Karpas-422 (cell line): Measurements from ENCODE around the gene CPLX3. TPM values are rescaled to one million over a fixed set of nuclear protein-coding genes. Genes with fewer than 3 reads are reported as not detected.
"Not testable (repeated sequence)": the region's sequence is repeated elsewhere in the genome, so short reads cannot be mapped to it uniquely, and the experiment has no call there.

ENCODE experiments used
- DNase-seq: peaks from one replicate; pipeline ENCODE4 v3.0.0-alpha.2; 2015
- H2AFZ ChIP-seq: fragments of 200-600 bp; sonication (generic); 2 replicates; pipeline ENCODE4 v1.6.1; 2014; ENCODE audit warnings: antibody characterized with exemption, low read length, mixed read lengths
- H3K27ac ChIP-seq: fragments of 200-600 bp; sonication (generic); 2 replicates; pipeline ENCODE4 v1.5.1; 2014; ENCODE audit warnings: mild to moderate bottlenecking, low read length, moderate library complexity
- H3K27me3 ChIP-seq: fragments of 200-600 bp; sonication (generic); 2 replicates; pipeline ENCODE4 v1.6.1; 2014; ENCODE audit warnings: low read length, mixed read lengths
- H3K36me3 ChIP-seq: fragments of 200-600 bp; sonication (generic); 2 replicates; pipeline ENCODE4 v1.6.1; 2014; ENCODE audit warnings: low read length, mixed read lengths; ENCODE audit not compliant: insufficient read depth
- H3K4me1 ChIP-seq: fragments of 200-600 bp; sonication (generic); 2 replicates; pipeline ENCODE4 v1.6.1; 2014; ENCODE audit warnings: mild to moderate bottlenecking, low read length, mixed read lengths
- H3K4me2 ChIP-seq: fragments of 200-600 bp; sonication (generic); 2 replicates; pipeline ENCODE4 v1.6.1; 2014; ENCODE audit warnings: low read length, low read depth, mild to moderate bottlenecking; ENCODE audit not compliant: poor library complexity, severe bottlenecking
- H3K4me3 ChIP-seq: fragments of 200-600 bp; sonication (generic); 2 replicates; pipeline ENCODE4 v1.5.1; 2014; ENCODE audit warnings: mild to moderate bottlenecking, antibody characterized with exemption, low read length, mixed read lengths
- H3K79me2 ChIP-seq: fragments of 200-600 bp; sonication (generic); 2 replicates; pipeline ENCODE4 v1.6.1; 2014; ENCODE audit warnings: mild to moderate bottlenecking, low read length, mixed read lengths
- H3K9ac ChIP-seq: fragments of 200-600 bp; sonication (generic); 2 replicates; pipeline ENCODE4 v1.6.0; 2014; ENCODE audit warnings: low read length
- H3K9me2 ChIP-seq: fragments of 200-600 bp; sonication (generic), shearing (Covaris generic); replicated peaks from 2 replicates; pipeline ENCODE4 v1.6.0; 2014; ENCODE audit warnings: mild to moderate bottlenecking, low read length, moderate library complexity; ENCODE audit not compliant: insufficient read depth
- H3K9me3 ChIP-seq: fragments of 300-700, 200-600 bp; sonication (generic); 2 replicates; pipeline ENCODE4 v1.6.1; 2014; ENCODE audit warnings: low read length, mixed read lengths
- H4K20me1 ChIP-seq: fragments of 200-600 bp; sonication (generic); 2 replicates; pipeline ENCODE4 v1.6.1; 2014; ENCODE audit warnings: mild to moderate bottlenecking, antibody characterized with exemption, low read length, low read depth; ENCODE audit not compliant: insufficient read depth
- total RNA-seq: library from RNA; depleted of rRNA; stranded (reverse); fragments of >200 nt; shearing (Covaris generic); gene quantifications from 2 replicates; pipeline ENCODE4 v1.2.3, GENCODE V29; 2014; ENCODE audit warnings: low replicate concordance

CPLX3 gene
- total RNA-seq, 1 experiment from 2014 or later, result 5.2 TPM

GRCh38 chr15:74786081-74786480, 40.3 kb upstream of the CPLX3 start:
- not testable (repeated sequence) for H3K9me2 ChIP-seq, H3K27me3 ChIP-seq, H4K20me1 ChIP-seq, H2AFZ ChIP-seq, H3K9me3 ChIP-seq
- H3K4me2 ChIP-seq, result peak overlapping the region; percentile 92
- peaks cover 43% of the 10 kb centered on the region for H3K79me2 ChIP-seq
- H3K4me3 ChIP-seq, result peak overlapping the region; percentile 94
- H3K27ac ChIP-seq, result peak overlapping the region; percentile 100
- H3K4me1 ChIP-seq, result peaks cover 88% of the 10 kb centered on the region
- H3K36me3 ChIP-seq, result peaks cover 11% of the 10 kb centered on the region
- H3K9ac ChIP-seq, result peak overlapping the region; percentile 99
- DNase-seq, result peak; percentile 69

GRCh38 chr15:74786551-74787165, 39.8 kb upstream of the CPLX3 start:
- Histone ChIP-seq H3K9ac (peak overlapping the region; percentile 99), H3K9me2 (no peaks in the 10 kb centered on the region), H3K9me3 (no peaks in the 10 kb centered on the region), H2AFZ (no peak overlapping the region), H3K27ac (peak overlapping the region; percentile 100), H3K4me3 (peak overlapping the region; percentile 94), H3K36me3 (peaks cover 15% of the 10 kb centered on the region), H3K4me1 (peaks cover 88% of the 10 kb centered on the region), H3K27me3 (no peaks in the 10 kb centered on the region), H3K79me2 (peaks cover 45% of the 10 kb centered on the region), H3K4me2 (peak overlapping the region; percentile 92), H4K20me1 (no peaks in the 10 kb centered on the region; the same call in 1 of the 2 replicates)
- DNase-seq, result peak; percentile 90

GRCh38 chr15:74787251-74788041, 39.0 kb upstream of the CPLX3 start:
- Histone ChIP-seq H3K9me3 (no peaks in the 10 kb centered on the region), H3K4me3 (peak overlapping the region; percentile 94), H3K9me2 (no peaks in the 10 kb centered on the region), H3K27me3 (no peaks in the 10 kb centered on the region), H4K20me1 (no peaks in the 10 kb centered on the region; the same call in 1 of the 2 replicates), H2AFZ (no peak overlapping the region), H3K27ac (peak overlapping the region; percentile 100), H3K9ac (peak overlapping the region; percentile 99), H3K4me1 (peaks cover 95% of the 10 kb centered on the region), H3K36me3 (peaks cover 15% of the 10 kb centered on the region), H3K4me2 (peak overlapping the region; percentile 92), H3K79me2 (peaks cover 53% of the 10 kb centered on the region)
- DNase-seq, result peak; percentile 98

- no peak overlapping the region for H2AFZ ChIP-seq
- no peaks in the 10 kb centered on the region; the same call in 1 of the 2 replicates for H4K20me1 ChIP-seq
- peaks cover 54% of the 10 kb centered on the region for H3K79me2 ChIP-seq
- peak overlapping the region; percentile 100 for H3K27ac ChIP-seq
- peaks cover 97% of the 10 kb centered on the region for H3K4me1 ChIP-seq
- DNase-seq, result no peak
- peak overlapping the region; percentile 99 for H3K9ac ChIP-seq
- H3K4me2 ChIP-seq, result peak overlapping the region; percentile 92
- peak overlapping the region; percentile 66 for H3K4me3 ChIP-seq
- no peaks in the 10 kb centered on the region for H3K27me3 ChIP-seq
- peaks cover 15% of the 10 kb centered on the region for H3K36me3 ChIP-seq
- no peaks in the 10 kb centered on the region for H3K9me3 ChIP-seq
- H3K9me2 ChIP-seq, result no peaks in the 10 kb centered on the region
Measured at GRCh38 chr15:74788042-74788682, 38.3 kb upstream of the CPLX3 start.

GRCh38 chr15:74788683-74789151, 37.7 kb upstream of the CPLX3 start:
- H3K4me3 ChIP-seq, result peak overlapping the region; percentile 69
- peaks cover 58% of the 10 kb centered on the region for H3K79me2 ChIP-seq
- peaks cover 15% of the 10 kb centered on the region for H3K36me3 ChIP-seq
- H3K9me3 ChIP-seq, result no peaks in the 10 kb centered on the region
- H4K20me1 ChIP-seq, result no peaks in the 10 kb centered on the region; the same call in 1 of the 2 replicates
- peaks cover 97% of the 10 kb centered on the region for H3K4me1 ChIP-seq
- peak overlapping the region; percentile 100 for H3K27ac ChIP-seq
- DNase-seq, result peak; percentile 99
- H3K27me3 ChIP-seq, result no peaks in the 10 kb centered on the region
- H3K4me2 ChIP-seq, result peak overlapping the region; percentile 92
- peak overlapping the region; percentile 99 for H3K9ac ChIP-seq
- H2AFZ ChIP-seq, result no peak overlapping the region
- H3K9me2 ChIP-seq, result no peaks in the 10 kb centered on the region

- Histone ChIP-seq H3K4me1 (peaks cover 97% of the 10 kb centered on the region), H3K9ac (peak overlapping the region; percentile 95), H3K27me3 (no peaks in the 10 kb centered on the region), H3K4me2 (peak overlapping the region; percentile 92), H3K27ac (peak overlapping the region; percentile 100), H3K36me3 (peaks cover 15% of the 10 kb centered on the region), H3K79me2 (peaks cover 56% of the 10 kb centered on the region), H2AFZ (no peak overlapping the region), H3K9me3 (no peaks in the 10 kb centered on the region), H3K4me3 (peak overlapping the region; percentile 69), H4K20me1 (no peaks in the 10 kb centered on the region; the same call in 1 of the 2 replicates), H3K9me2 (no peaks in the 10 kb centered on the region)
- peak; percentile 96 for DNase-seq
Measured at GRCh38 chr15:74789171-74789631, 37.2 kb upstream of the CPLX3 start.

GRCh38 chr15:74789741-74790079, 36.7 kb upstream of the CPLX3 start:
- peaks cover 97% of the 10 kb centered on the region for H3K4me1 ChIP-seq
- no peaks in the 10 kb centered on the region; the same call in 1 of the 2 replicates for H4K20me1 ChIP-seq
- peak overlapping the region; percentile 69 for H3K4me3 ChIP-seq
- H3K9me3 ChIP-seq, result no peaks in the 10 kb centered on the region
- H3K9me2 ChIP-seq, result no peaks in the 10 kb centered on the region
- no peak overlapping the region for H2AFZ ChIP-seq
- peak overlapping the region; percentile 100 for H3K27ac ChIP-seq
- no peaks in the 10 kb centered on the region for H3K27me3 ChIP-seq
- H3K9ac ChIP-seq, result peak overlapping the region; percentile 95
- peaks cover 58% of the 10 kb centered on the region for H3K79me2 ChIP-seq
- peak overlapping the region; percentile 92 for H3K4me2 ChIP-seq
- no peak for DNase-seq
- peaks cover 20% of the 10 kb centered on the region for H3K36me3 ChIP-seq
